ENCODE data around the gene TRPC4. TPM values are rescaled to one million over a fixed set of nuclear protein-coding genes. Genes with fewer than 3 reads are reported as not detected.
A peak's percentile ranks its signal among the peaks of the same experiment; 100 is the strongest.

TRPC4 gene
- total and polyA plus RNA-seq, 2 donors (not counting 3 experiments of a cell fraction or from before 2014, with no cell fraction given), result 0.04 to 0.64 TPM

DNA sequence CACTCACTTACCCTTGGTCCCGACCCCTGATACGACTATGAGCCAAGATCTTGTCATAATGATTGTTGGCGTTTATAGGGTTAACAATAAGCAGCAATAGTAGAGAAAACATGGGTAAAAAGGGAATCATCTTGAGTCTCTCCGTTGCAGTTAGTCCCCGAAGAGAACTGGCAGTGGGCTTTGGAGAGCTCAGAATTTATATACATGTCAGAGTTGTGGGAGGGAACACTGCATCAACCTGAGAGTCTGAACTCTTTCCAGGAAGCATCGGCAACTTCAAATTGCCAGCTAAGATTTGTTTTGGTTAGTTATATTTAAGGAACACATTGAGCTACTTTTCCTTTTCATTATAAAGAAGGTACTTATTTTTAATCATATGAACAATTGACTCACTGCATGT, 271.0 kb downstream of the TRPC4 start, which contains the start of gene POSTN:
TSS of gene POSTN (minus strand) at position 172 of the 400 bp plus-strand sequence. CDS start at position 130, 42 bp downstream.
- Histone ChIP-seq H3K79me2 (ENCODE audit: control insufficient read depth, insufficient read depth, low read length) (no peaks in the 10 kb centered on the region), H3K27ac (ENCODE audit: insufficient read depth, low read depth, low read length) (no peak within 1 kb of the TSS), H3K4me1 (ENCODE audit: control insufficient read depth, extremely low read depth, insufficient read depth, low read length) (peaks cover 12% of the 10 kb centered on the region), H3K9me1 (replicated peaks; ENCODE audit: control insufficient read depth, extremely low read depth, insufficient read depth, low read length) (no peaks in the 10 kb centered on the region), H3K27me3 (ENCODE audit: control insufficient read depth in 2 of 2, insufficient read depth in 2 of 2, low read length in 2 of 2) (no peaks in the 10 kb centered on the region), H3K36me3 (ENCODE audit: control insufficient read depth in 2 of 2, extremely low read depth in 1 of 2, insufficient read depth in 2 of 2, low read length in 2 of 2) (no peaks in the 10 kb centered on the region), H3K9me3 (replicated peaks; ENCODE audit: control insufficient read depth, insufficient read depth, low read length) (no peaks in the 10 kb centered on the region), H3K9ac (replicated peaks; ENCODE audit: extremely low read depth, insufficient read depth, low read length) (no peak within 1 kb of the TSS), H2AFZ (ENCODE audit: low read depth, low read length) (peak within 1 kb of the TSS; percentile 37), H4K20me1 (replicated peaks; ENCODE audit: control insufficient read depth, extremely low read depth, insufficient read depth, low read length) (no peaks in the 10 kb centered on the region), H3K4me2 (ENCODE audit: insufficient read depth, low read length) (no peak within 1 kb of the TSS), H3K4me3 (replicated peaks in 1 of 3; ENCODE audit: insufficient read depth in 1 of 3, low read depth in 1 of 3, low read length in 3 of 3) (no peak within 1 kb of the TSS)
- dilution Hi-C loops (cut with MboI; ENCODE audit: extremely low pct_ligation_motif_present, low sequenced_read_pairs), result no loop called here
- ChIA-PET POLR2A (no interaction called here), CTCF (interaction anchor here (1.3 to 8.4 kb wide), 2 partner anchors 14 to 489 kb away, joined by 4 to 102 read pairs; partner anchors contain the start of gene CSNK1A1L)
- DNase-seq (ENCODE audit: low read depth, low spot score) (peak; percentile 8), FAIRE-seq (no peak)
- BruUV-seq (replicated peaks), result no TSS peak
- intact Hi-C loops (cut with micrococcal nuclease), result no loop called here
- TF ChIP-seq, protein P1, sequence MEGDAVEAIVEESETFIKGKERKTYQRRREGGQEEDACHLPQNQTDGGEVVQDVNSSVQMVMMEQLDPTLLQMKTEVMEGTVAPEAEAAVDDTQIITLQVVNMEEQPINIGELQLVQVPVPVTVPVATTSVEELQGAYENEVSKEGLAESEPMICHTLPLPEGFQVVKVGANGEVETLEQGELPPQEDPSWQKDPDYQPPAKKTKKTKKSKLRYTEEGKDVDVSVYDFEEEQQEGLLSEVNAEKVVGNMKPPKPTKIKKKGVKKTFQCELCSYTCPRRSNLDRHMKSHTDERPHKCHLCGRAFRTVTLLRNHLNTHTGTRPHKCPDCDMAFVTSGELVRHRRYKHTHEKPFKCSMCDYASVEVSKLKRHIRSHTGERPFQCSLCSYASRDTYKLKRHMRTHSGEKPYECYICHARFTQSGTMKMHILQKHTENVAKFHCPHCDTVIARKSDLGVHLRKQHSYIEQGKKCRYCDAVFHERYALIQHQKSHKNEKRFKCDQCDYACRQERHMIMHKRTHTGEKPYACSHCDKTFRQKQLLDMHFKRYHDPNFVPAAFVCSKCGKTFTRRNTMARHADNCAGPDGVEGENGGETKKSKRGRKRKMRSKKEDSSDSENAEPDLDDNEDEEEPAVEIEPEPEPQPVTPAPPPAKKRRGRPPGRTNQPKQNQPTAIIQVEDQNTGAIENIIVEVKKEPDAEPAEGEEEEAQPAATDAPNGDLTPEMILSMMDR (IDR thresholded peaks at IDR 0.05; ENCODE audit: extremely low read depth in 1 of 2, insufficient read depth in 1 of 2, low read depth in 1 of 2, low read length in 2 of 2), result no peak
- no peak for TF ChIP-seq EZH2 (IDR thresholded peaks at IDR 0.05; ENCODE audit: borderline replicate concordance, low read depth, low read length, severe bottlenecking)
- no peak for TF ChIP-seq POLR2AphosphoS5 (IDR thresholded peaks at IDR 0.05; ENCODE audit: insufficient read depth, low read depth, low read length)
- TF ChIP-seq FOS (IDR thresholded peaks at IDR 0.05; ENCODE audit: borderline replicate concordance, insufficient read depth, low read length), result no peak
- TF ChIP-seq JUN (IDR thresholded peaks at IDR 0.05; ENCODE audit: borderline replicate concordance, insufficient read depth, insufficient read length, low read depth), result no peak
- no peak for TF ChIP-seq GATA2 (IDR thresholded peaks at IDR 0.05; ENCODE audit: insufficient read depth, insufficient read length, low read depth, low read length)
- TF ChIP-seq MYC (IDR thresholded peaks at IDR 0.05; ENCODE audit: low read depth, low read length), result no peak
- TF ChIP-seq, protein P2, sequence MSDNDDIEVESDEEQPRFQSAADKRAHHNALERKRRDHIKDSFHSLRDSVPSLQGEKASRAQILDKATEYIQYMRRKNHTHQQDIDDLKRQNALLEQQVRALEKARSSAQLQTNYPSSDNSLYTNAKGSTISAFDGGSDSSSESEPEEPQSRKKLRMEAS (IDR thresholded peaks at IDR 0.05; ENCODE audit: insufficient read depth, insufficient read length), result no peak
- no peak for TF ChIP-seq POLR2A (IDR thresholded peaks at IDR 0.05; ENCODE audit: low read depth, low read length)

All from endothelial cell of umbilical vein (primary cell).